ENCODE data around the gene PSMC2.

- TF ChIP-seq REST (IDR thresholded peaks at IDR 0.05; ENCODE audit: borderline replicate concordance) (no peak), CTCF (IDR thresholded peaks at IDR 0.05; ENCODE audit: poor library complexity, severe bottlenecking) (no peak), MXI1 (conservative IDR thresholded peaks at IDR 0.05; ENCODE audit: poor library complexity, severe bottlenecking) (no peak), EZH2 (IDR thresholded peaks at IDR 0.05; ENCODE audit: borderline replicate concordance, insufficient read depth, low read length, poor library complexity, severe bottlenecking) (no peak)
Observed at GRCh38 chr7:103394566-103394965, 47.1 kb downstream of the PSMC2 start.

All from neural cell (in vitro differentiated cells).